PFSK-1 (cell line): ENCODE data around the gene MYH10.

Experiments
- FOXP2 ChIP-seq: optimal IDR thresholded peaks from 2 replicates; pipeline ENCODE3; 2011; ENCODE audit warnings: borderline replicate concordance, control low read depth, inconsistent platforms; ENCODE audit not compliant: insufficient read depth; ENCODE audit errors: extremely low read length, extremely low read depth
- POLR2AphosphoS5 ChIP-seq: IDR thresholded peaks from 2 replicates; pipeline ENCODE4 v1.6.1; 2012; ENCODE audit warnings: low read depth, mild to moderate bottlenecking, control low read depth, low read length, moderate library complexity
- SIN3A ChIP-seq: IDR thresholded peaks from 2 replicates; pipeline ENCODE4 v1.6.1; 2012; ENCODE audit warnings: mild to moderate bottlenecking, low read length, moderate library complexity, borderline replicate concordance; ENCODE audit not compliant: insufficient read depth
- TAF1 ChIP-seq: IDR thresholded peaks from 2 replicates; pipeline ENCODE4 v1.6.1; 2012; ENCODE audit warnings: low read length, control low read depth, borderline replicate concordance; ENCODE audit not compliant: insufficient read depth
- TF ChIP-seq, protein P1 (sequence below), 2 experiments: IDR thresholded peaks; 2 replicates each; pipeline versions ENCODE4 v1.6.1 to v1.8.0; 2011 to 2012; ENCODE audit warnings: low read depth in 2 of 2, low read length in 2 of 2, control low read depth in 1 of 2, inconsistent platforms in 1 of 2, mild to moderate bottlenecking in 1 of 2, moderate library complexity in 1 of 2; ENCODE audit not compliant: insufficient read depth in 1 of 2

DNA sequence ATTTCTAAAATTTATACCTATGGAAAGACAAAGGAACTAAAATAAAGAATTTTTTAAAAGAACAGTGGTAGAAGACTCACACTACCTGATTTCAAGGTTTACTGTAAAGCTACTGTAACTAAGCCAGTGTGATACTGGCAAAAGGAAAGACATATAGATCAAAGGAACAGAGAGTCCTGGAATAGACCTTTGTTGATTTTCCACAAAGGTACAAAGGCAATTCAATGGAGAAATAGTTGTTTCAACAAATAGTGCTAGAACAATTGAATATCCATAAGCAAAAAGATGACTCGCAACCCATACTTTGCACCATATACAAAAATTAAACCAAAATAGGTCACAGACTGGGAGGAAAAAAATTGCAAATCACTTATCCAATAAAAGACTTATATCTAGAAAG lies 36.7 kb downstream of the MYH10 start:
- TF ChIP-seq, protein P1, sequence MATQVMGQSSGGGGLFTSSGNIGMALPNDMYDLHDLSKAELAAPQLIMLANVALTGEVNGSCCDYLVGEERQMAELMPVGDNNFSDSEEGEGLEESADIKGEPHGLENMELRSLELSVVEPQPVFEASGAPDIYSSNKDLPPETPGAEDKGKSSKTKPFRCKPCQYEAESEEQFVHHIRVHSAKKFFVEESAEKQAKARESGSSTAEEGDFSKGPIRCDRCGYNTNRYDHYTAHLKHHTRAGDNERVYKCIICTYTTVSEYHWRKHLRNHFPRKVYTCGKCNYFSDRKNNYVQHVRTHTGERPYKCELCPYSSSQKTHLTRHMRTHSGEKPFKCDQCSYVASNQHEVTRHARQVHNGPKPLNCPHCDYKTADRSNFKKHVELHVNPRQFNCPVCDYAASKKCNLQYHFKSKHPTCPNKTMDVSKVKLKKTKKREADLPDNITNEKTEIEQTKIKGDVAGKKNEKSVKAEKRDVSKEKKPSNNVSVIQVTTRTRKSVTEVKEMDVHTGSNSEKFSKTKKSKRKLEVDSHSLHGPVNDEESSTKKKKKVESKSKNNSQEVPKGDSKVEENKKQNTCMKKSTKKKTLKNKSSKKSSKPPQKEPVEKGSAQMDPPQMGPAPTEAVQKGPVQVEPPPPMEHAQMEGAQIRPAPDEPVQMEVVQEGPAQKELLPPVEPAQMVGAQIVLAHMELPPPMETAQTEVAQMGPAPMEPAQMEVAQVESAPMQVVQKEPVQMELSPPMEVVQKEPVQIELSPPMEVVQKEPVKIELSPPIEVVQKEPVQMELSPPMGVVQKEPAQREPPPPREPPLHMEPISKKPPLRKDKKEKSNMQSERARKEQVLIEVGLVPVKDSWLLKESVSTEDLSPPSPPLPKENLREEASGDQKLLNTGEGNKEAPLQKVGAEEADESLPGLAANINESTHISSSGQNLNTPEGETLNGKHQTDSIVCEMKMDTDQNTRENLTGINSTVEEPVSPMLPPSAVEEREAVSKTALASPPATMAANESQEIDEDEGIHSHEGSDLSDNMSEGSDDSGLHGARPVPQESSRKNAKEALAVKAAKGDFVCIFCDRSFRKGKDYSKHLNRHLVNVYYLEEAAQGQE (IDR thresholded peaks at IDR 0.05; ENCODE audit: insufficient read depth in 1 of 2, low read depth in 2 of 2, low read length in 2 of 2) = no peak
- TF ChIP-seq POLR2AphosphoS5 = no peak
- no peak for TF ChIP-seq TAF1
- TF ChIP-seq SIN3A = no peak
- TF ChIP-seq FOXP2 = no peak
